Stimulated activated CD4-positive, alpha-beta T cell treated with anti-CD3 and anti-CD28 coated beads, Interleukin-4, amount 100 ng/mL, for 1 hour (primary cell): Measurements from ENCODE around the gene AP2S1.
"Not testable (repeated sequence)": the region's sequence is repeated elsewhere in the genome, so short reads cannot be mapped to it uniquely, and the experiment has no call there.

Experiments used
- DNase-seq: peaks from one replicate; pipeline ENCODE4 v3.0.0-alpha.2; 2020

Gene AP2S1

GRCh38 chr19:46850228-46851203, at the start of gene AP2S1:
Gene AP2S1 (minus strand): TSS chr19:46850846. CDS start chr19:46850766, 80 bp downstream.
- peak; percentile 90 for DNase-seq

GRCh38 chr19:46900341-46900740, 49.7 kb upstream of the AP2S1 start:
- no peak for DNase-seq

- DNase-seq, result no peak
Observed at GRCh38 chr19:46898731-46899130, 48.1 kb upstream of the AP2S1 start.

GRCh38 chr19:46896076-46896794, 45.6 kb upstream of the AP2S1 start:
- DNase-seq, result no peak

GRCh38 chr19:46892252-46893179, 41.9 kb upstream of the AP2S1 start:
- DNase-seq, result no peak

- no peak for DNase-seq
Observed at GRCh38 chr19:46890423-46891170, 40.0 kb upstream of the AP2S1 start.

- no peak for DNase-seq
Observed at GRCh38 chr19:46887240-46887782, 36.7 kb upstream of the AP2S1 start.

GRCh38 chr19:46886546-46887239, 36.0 kb upstream of the AP2S1 start:
- no peak for DNase-seq

- DNase-seq, result no peak
Observed at GRCh38 chr19:46885411-46885810, 34.8 kb upstream of the AP2S1 start.

- not testable (repeated sequence) for DNase-seq
Observed at GRCh38 chr19:46882751-46883150, 32.1 kb upstream of the AP2S1 start.

- DNase-seq, result no peak
Observed at GRCh38 chr19:46882034-46882433, 31.4 kb upstream of the AP2S1 start.

GRCh38 chr19:46881092-46881491, 30.4 kb upstream of the AP2S1 start:
- DNase-seq, result no peak

GRCh38 chr19:46880431-46880830, 29.8 kb upstream of the AP2S1 start:
- no peak for DNase-seq

- DNase-seq, result no peak
Observed at GRCh38 chr19:46878613-46879375, 28.1 kb upstream of the AP2S1 start.

GRCh38 chr19:46875657-46876056, 25.0 kb upstream of the AP2S1 start:
- DNase-seq, result no peak

- no peak for DNase-seq
Observed at GRCh38 chr19:46875234-46875633, 24.6 kb upstream of the AP2S1 start.

- DNase-seq, result no peak
Observed at GRCh38 chr19:46872967-46873366, 22.3 kb upstream of the AP2S1 start.

GRCh38 chr19:46871173-46871572, 20.5 kb upstream of the AP2S1 start:
- DNase-seq, result not testable (repeated sequence)

- no peak for DNase-seq
Observed at GRCh38 chr19:46868025-46868802, 17.6 kb upstream of the AP2S1 start.
